HG03064 (cell line): ENCODE data around the gene BRAP.
"Not testable (repeated sequence)": the region's sequence is repeated elsewhere in the genome, so short reads cannot be mapped to it uniquely, and the experiment has no call there.

ENCODE experiments used
- ATAC-seq: cut with Tn5 transposase; IDR thresholded peaks from one replicate; pipeline ENCODE4 v1.9.1; 2021; ENCODE audit warnings: low read depth; ENCODE audit not compliant: unreplicated experiment

Gene BRAP

DNA sequence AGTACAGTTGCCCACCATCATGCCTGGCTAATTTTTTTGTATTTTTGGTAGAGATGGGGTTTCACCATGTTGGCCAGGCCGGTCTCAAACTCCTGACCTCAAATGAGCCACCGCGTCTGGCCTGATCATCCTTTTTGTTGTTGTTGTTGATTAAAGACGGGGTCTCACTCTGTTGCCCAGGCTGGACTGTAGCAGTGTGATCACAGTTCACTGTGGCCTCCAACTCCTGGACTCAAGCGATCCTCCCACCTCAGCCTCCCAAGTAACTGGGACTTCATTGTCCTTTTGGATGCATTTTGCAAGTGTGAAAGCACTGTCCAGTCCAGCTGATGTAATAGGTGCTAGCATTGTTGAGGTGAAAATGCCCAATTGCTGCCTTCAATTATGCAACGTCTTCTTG lies 59.5 kb downstream of the BRAP start:
- ATAC-seq = no peak

DNA sequence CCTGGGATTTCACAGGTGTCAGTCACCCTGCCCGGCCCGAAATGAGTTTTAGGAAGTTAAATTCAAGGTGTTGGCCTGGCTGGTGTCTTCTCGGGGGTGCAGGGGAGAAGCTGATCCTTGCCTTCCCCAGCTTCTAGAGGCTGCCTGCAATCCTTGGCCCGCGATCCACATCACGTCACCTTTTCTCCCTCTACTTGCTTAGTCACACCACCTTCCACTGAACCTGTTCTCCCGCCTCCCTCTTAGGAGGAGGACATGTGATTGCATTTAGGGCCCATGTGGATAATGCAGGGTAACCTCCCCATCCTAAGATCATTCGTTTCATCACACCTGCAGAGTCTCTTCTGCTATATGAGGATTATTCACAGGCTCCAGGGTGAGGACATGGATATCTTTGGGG lies 61.2 kb downstream of the BRAP start:
- no peak for ATAC-seq

DNA sequence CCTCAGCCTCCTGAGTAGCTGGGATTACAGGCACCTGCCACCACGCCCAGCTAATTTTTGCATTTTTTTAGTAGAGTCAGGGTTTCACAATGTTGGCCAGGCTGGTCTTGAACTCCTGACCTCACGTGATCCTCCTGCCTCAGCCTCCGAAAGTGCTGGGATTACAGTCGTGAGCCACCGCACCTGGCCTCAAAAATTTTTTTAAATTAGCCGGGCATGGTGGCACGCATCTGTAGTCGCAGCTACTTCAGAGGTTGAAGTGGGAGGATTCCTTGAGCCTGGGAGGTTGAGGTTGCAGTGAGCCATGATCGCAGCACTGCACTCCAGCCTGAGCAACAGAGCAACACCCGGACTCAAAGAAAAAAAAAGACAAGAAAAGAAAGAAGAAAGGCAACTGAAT lies 67.9 kb downstream of the BRAP start:
- ATAC-seq = not testable (repeated sequence)

DNA sequence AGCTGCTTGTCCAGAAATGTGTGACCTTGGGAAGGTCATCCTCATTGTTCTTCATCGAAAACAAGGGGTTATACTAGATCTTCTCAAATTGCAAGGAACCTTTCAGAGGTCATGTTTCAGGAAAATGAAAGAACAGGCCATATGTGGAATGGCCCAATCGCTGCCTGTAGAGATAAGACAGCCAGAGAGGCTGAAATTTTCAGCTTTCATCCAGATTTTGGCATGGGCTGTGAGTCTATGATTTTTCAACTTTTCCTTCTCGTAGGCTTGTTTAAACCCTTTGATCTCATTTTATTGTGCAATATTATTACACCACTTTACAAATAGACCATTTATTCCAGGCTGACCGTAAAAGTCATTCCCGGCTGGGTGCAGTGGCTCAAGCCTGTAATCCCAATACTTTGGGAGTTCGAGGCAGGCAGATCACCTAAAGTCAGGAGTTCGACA lies 69.6 kb downstream of the BRAP start:
- ATAC-seq = no peak

DNA sequence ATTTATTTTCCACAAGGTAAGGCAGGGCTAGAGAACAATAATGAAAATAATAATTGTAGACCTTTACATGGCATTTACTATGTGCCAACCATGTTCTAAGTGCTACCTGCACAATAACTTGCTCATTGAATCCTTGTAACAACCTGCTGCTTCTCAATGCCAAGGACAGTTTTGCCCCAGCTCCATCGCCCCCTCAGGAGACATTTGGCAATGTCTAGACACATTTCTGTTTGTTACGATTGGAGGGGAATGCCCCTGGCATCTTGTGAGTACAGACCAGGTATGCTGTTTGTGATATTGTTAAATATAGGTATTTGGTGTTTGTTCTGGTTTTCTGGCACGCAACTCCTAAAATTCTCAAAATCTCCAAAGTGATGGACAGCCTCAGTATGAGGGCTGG lies 78.5 kb downstream of the BRAP start:
- no peak for ATAC-seq

DNA sequence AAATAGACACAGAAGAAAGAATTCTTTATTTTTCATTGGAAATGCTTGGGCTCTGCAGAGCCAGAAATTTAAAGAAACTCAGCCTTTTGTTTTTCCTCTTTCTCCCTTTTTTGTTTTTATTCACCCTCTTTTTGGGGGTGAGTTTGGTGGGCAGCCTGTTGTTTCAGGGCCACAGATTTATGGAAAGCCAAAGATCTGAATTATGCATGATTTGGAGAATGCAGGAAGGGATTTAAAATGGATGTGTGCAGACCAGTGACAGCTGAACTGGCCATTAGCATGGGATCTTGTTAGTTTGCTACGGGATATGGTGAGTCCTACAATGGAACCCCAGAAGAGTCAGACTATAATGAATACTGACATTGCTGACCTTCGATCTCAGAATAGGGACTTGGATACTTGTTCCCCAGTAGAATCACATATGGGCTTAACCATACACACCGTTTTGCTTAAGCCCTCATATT lies 79.0 kb downstream of the BRAP start:
- no peak for ATAC-seq

DNA sequence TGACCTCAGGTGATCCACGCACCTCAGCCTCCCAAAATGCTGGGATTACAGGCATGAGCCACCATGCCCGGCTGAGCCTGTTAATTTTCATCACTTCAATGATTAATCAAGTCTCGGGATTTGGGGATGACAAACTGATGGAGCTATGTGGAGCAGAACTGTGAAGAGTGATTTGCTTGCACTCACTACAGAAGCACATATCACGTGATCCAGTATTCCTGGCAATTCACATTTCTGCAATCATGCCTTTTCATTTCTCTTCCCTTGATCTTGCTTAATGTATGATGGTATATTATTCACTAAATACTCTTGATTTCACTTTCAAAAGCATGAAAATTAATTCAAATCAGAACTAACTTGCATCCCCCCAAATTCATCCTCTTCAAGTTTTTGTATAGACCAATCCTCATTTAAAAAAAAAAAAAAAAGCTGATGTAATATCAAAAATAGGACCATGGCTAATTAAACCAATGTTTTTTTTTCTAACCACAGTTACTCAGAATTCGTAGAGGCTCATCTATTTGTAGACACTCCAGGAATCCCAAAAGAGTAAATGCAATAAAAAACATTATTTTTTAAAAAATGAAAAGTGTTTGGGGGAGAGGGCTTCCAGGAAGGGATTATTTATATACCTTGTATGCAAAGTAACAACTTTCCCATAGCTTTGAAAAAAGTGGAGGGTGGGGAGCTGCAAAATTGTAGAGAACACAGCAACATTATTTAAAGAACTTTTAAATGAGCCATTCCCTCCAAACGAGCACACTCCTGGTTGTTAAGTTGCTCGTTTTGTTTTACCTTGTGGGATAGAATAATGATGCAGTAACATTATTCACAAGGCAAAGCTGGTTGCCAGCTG lies 79.6 kb downstream of the BRAP start:
- ATAC-seq = no peak

DNA sequence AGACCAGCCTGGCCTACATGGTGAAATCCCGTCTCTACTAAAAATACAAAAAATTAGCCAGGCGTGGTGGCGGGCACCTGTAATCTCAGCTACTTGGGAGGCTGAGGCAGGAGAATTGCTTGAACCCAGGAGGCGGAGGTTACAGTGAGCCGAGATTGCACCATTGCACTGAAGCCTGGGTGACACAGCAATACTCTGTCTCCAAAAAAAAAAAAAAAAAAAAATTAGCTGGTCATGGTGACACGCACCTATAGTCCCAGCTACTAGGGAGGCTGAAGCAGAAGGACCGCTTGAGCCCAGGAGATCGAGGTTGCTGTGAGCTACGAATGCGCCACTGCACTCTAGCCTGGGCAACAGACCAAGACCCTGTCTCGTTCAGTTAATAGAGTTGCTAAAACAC lies 82.9 kb downstream of the BRAP start:
- not testable (repeated sequence) for ATAC-seq

DNA sequence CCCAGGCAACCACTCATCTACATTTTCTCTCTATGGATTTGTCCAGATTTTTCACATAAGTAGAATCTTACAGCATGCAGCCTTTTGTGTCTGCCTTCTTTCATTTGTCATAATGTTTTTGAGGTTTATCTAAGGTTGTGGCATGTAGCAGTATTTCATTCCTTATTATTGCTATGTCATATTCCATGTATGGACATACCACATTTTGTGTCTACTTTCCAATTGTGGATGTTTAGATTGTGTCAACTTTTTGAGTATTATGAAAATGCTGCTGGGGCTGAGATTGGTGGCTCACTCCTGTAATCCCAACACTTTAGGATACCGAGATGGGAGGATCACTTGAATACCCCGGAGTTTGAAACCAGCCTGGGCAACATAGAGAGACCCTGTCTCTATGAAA lies 83.4 kb downstream of the BRAP start:
- no peak for ATAC-seq

DNA sequence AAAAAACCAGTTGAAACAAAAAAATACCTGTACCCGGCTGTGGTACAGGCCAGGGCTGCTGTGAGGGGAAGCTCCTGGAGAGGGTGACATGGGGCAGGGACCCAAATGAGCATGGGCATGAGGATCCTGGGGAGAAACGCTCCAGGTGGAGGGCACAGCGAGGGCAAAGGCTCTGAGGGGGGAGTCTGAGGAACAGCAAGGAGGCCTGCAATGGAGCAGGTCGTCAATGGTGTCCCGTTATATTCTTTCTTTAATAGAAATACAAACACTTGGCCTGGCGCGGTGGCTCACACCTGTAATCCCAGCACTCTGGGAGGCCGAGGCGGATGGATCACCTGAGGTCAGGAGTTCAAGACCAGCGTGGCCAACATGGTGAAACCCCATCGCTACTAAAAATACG lies 84.8 kb downstream of the BRAP start:
- ATAC-seq = not testable (repeated sequence)

DNA sequence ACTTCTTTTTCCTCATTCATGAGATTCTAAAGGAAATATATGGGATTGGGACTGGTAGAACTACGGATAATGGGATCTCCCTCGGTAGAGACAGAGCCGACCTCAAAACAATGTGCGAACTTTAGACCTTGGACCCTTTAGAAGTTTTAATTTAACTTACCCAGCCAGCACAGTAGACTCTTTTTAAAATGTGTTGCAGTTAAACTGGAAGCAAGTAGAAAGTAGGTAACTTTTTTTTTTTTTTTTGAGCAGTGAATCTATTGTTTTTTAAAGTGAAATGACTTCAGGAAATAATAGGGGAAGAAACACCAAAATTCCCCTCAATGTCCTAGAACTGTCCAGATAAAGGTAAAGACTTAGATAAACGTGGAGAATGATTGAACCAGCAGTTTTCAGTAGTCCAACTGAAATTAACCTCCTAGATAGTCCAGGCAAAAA lies 85.5 kb downstream of the BRAP start:
- ATAC-seq = no peak

DNA sequence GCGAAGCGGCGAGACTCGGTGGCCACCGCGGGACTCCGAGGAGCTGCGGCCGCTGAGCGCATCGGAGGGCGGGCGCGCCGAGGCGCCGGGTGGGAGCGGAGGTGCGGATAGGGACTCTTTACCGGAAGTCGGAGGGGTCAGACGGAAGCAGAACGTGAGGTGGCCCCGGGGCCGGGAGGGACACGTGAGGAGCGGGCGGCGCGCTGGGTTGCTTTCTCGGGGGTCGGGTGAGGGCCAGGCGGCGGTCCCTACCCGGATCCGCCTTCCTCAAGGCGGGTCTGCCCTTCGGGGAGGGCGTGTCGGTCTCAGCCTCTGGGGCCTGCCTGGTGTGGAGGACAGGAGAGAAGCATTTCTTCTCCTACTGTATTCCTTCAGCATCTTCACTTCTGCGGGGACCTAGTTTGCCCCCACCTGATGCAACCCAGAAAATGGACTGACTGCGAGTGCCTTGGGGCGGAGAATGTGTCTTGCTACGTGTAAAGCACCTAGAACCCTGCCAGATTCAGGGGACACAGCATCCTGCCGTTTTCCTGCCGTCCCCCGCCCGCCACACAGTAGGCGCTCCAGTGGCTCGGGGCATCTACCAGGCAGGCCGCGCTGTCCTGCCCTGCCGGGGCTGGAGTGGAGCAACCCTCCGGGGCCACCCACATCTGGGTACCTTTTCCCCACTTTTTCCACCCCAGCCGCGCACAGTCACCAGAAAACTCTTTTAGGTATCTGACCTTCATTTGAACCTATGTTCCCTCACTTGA lies 86.1 kb downstream of the BRAP start:
- ATAC-seq = peak; percentile 58

DNA sequence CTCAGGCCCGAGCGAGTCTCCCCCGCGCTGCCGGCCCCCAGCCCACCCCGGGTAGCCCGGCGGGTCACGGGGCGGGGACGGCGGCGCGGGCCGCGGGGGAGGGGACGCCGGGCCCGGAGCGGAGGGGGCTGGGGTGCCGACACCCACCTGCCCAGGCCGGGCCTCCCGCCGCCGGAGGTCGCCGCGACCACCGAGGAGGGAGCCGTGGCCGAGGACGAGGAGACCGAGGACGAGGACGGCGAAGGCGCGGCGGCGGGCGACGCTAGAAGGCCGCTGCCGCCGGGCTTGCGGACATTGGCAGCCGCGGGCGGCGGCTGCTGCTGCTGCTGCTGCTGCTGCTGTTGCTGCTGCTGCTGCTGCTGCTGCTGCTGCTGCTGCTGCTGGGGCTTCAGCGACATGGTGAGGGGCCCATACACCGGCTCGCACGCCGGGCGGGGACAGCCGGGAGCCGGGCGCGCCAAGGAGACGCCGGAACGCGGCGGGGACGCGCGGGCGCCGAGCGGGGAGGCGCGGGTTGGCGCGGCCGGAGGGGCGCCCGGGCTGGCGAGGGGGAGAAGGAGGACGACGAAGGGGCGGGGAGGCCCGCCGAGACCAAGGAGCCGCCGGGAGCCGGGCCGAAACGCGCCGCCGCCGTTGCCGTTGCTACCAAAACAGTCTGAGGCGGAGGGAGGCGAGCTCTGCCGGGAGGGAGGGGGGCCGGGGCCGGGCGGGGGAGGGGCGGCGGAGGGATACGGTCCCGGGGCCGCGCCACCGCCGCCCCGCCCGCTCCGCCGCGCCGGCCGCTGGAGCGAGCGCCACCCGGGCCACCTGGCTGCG lies 86.9 kb downstream of the BRAP start, which contains the start of gene ATXN2:
Gene ATXN2 (minus strand): TSS at position 679 of the 816 bp plus-strand sequence. CDS start 281 bp downstream, at position 398.
- peak; percentile 44 for ATAC-seq

DNA sequence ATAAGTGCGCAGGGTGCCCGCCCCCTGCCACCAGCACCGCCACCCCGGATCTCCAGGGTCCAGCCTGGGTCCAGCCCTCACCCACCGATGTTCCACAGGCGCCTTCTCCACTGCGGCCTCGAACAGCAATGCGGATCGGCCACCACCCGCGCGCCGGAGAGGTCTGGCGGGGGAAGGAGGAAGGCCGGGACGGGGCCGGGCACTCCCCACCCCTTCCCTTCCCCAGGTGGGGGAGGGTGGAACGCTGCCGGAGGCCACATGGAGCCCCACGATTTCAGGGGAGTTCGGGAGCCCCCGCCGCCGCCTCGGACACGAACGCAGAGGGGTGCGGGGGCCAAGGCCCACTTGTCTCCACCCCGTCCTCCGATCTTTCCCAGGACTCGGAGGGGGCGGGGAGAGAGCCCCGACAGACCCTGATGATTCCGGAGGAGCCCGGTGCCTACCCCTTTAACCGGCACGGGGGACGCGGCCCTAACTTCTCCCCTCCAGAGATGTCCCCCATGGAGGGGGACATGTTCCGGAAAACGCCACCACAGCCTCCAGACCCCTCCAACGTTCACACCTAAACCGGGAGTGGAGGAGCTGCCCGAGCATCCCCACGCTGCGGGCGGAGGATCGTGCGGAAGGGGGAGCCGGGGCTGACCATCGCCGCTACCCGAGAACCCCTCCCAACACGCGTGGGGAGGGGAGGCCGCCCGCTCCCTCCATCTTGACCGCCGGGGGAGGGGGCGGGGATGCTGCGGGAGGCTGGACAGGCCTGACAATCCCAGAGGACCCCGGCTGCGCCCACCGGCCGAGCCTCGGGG lies 87.7 kb downstream of the BRAP start:
- peak; percentile 9 for ATAC-seq

DNA sequence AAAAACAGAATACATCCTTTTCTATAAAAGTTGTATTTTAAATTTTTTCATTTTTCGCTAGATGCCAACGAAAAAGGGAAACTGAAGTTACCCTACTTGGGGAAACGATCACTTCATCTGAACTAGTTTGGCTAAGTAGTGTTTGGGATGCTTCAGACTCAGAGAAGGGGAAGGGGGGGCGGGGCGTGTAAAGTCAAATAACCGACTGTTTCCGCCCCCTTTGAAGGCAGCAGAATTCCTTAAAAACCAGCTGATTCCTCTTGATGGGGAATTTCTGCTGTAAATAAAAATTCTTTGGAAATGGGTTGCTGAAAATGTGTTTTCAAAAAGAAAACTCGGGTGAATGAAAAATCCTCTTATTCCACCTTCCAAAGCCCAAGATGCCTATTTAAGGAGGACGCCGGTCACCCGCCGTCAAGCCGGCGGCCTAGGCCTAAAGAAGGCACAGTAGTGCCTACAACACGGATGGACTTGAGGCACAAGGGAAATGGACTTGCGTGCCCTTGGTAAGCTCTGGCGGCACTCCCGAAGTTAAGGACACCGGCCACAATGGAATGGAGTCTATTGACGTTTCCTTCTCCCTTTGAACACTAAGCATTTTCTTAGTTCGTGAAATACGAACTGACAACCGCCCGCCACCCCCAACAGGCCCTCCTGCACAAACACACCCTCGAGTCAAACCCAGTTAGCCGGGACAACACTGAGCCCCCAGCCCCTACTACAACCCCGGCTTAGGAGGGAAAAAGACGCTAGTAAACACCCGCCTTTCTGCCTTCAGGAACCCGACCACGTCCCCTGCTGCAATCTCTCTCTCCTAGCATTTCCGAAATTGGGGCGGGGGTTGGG lies 88.5 kb downstream of the BRAP start:
- ATAC-seq = no peak

DNA sequence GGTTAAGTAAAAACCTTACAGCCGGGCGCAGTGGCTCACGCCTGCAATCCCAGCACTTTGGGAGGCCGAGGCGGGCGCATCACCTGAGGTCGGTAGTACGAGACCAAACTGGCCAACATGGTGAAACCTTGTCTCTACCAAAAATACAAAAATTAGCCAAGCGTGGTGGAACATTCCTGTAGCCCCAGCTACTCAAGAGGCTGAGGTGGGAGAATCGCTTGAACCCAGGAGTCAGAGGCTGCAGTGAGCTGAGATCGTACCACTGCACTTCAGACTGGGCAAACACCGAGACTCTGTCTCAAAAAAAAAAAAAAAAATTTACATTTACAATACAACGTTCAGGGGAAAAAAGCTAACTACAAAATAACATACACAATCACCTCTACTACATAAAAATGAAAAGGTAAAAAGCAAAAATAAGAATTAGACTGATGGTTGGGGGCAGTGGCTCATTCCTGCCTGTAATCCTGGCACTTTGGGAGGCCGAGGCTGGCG lies 90.4 kb downstream of the BRAP start:
- not testable (repeated sequence) for ATAC-seq
